Measurements from ENCODE around the gene MYO16. TPM values are rescaled to one million over a fixed set of nuclear protein-coding genes. Genes with fewer than 3 reads are reported as not detected.

MYO16 gene
- total and polyA plus RNA-seq, 2 of the 4 experiments (the other 2 are of a cell fraction), result under 0.01 to 0.03 TPM

- no peaks in the 10 kb centered on the region for H3K9me3 ChIP-seq (ENCODE audit: control insufficient read depth, insufficient read depth, low read length)
- no peak overlapping the region for H3K56ac ChIP-seq (ENCODE audit: extremely low read depth, insufficient read depth, low read length)
- in situ Hi-C loops (cut with MboI; ENCODE audit: low sequenced_read_pairs), result no loop called here
Observed at GRCh38 chr13:109118521-109118920, 489.1 kb downstream of the MYO16 start.

More at GRCh38 chr13:109118521-109118920, 489.1 kb downstream of the MYO16 start:
- ChIA-PET POLR2A (ENCODE audit: unreplicated experiment) (no interaction called here), CTCF (no interaction called here)
- Histone ChIP-seq H3K4ac (ENCODE audit: low read depth, low read length) (no peak overlapping the region), H3K4me2 (ENCODE audit: low read depth, low read length) (no peak overlapping the region), H4K5ac (ENCODE audit: low read depth, low read length) (no peak overlapping the region), H2BK20ac (ENCODE audit: low read depth, low read length) (no peak overlapping the region), H3K27me3 (ENCODE audit: control insufficient read depth, insufficient read depth, low read length) (peaks cover 16% of the 10 kb centered on the region), H2AFZ (replicated peaks; ENCODE audit: low read length, poor library complexity) (no peak overlapping the region), H3K23ac (ENCODE audit: low read depth, low read length) (no peak overlapping the region), H2AK5ac (ENCODE audit: low read depth, low read length) (no peak overlapping the region), H2BK15ac (ENCODE audit: low read depth, low read length) (no peak overlapping the region), H3K18ac (ENCODE audit: low read depth, low read length) (no peak overlapping the region), H3K4me3 (ENCODE audit: insufficient read depth, low read depth, low read length) (no peak overlapping the region), H3K14ac (replicated peaks; ENCODE audit: low read depth, low read length) (no peak overlapping the region), H3K4me1 (ENCODE audit: control insufficient read depth, insufficient read depth, low read length) (no peaks in the 10 kb centered on the region), H2AK9ac (replicated peaks; ENCODE audit: low read depth, low read length, poor library complexity) (no peak overlapping the region), H4K91ac (ENCODE audit: insufficient read depth, low read depth, low read length) (no peak overlapping the region), H2BK120ac (ENCODE audit: low read depth, low read length) (no peak overlapping the region), H3K9me1 (ENCODE audit: insufficient read depth, low read length) (no peaks in the 10 kb centered on the region), H3K36me3 (ENCODE audit: control insufficient read depth, insufficient read depth, low read length) (no peaks in the 10 kb centered on the region), H4K20me1 (ENCODE audit: insufficient read depth, low read length) (no peaks in the 10 kb centered on the region), H3K27ac (ENCODE audit: insufficient read depth, low read length) (no peak overlapping the region), H2BK5ac (ENCODE audit: low read depth, low read length, poor library complexity, severe bottlenecking) (no peak overlapping the region), H3K79me1 (ENCODE audit: low read depth in 1 of 2, low read length in 2 of 2) (no peaks in the 10 kb centered on the region), H4K8ac (ENCODE audit: low read depth in 2 of 2, low read length in 2 of 2) (no peak overlapping the region), H3K9ac (ENCODE audit: low read depth, low read length) (no peak overlapping the region)
- BruUV-seq (replicated peaks), result no TSS peak
- ATAC-seq (ENCODE audit: low read depth) (no peak), DNase-seq (no peak)
- no CpG with 5 or more reads among the region's 1 CpG for WGBS, 2 experiments (ENCODE audit: extremely low coverage in 2 of 2, insufficient read length in 1 of 2)
- no peak for TF ChIP-seq MXI1 (IDR thresholded peaks at IDR 0.05; ENCODE audit: borderline replicate concordance, low read depth, low read length)
- no peak for TF ChIP-seq FOS (IDR thresholded peaks at IDR 0.05; ENCODE audit: low read depth, low read length)
- TF ChIP-seq SMC3 (IDR thresholded peaks at IDR 0.05; ENCODE audit: low read depth, low read length), result no peak
- TF ChIP-seq USF2 (IDR thresholded peaks at IDR 0.05; ENCODE audit: low read depth, low read length), result no peak
- TF ChIP-seq POLR2A (IDR thresholded peaks at IDR 0.05; ENCODE audit: low read depth, low read length), result no peak
- dilution Hi-C loops (cut with HindIII; ENCODE audit: low sequenced_read_pairs, unreplicated experiment), result no loop called here
- intact Hi-C loops (cut with micrococcal nuclease), result no loop called here
